HL-60/S4 treated with phorbol 12-myristate 13-acetate at 8.2 ng/mL for 4 days and 3 days (cell line): ENCODE measurements around the gene OR51I2.

ENCODE experiments used
- in situ Hi-C: fragments of 300-500 bp; cut with MboI; formaldehyde crosslinking; loops from 2 replicates; pipeline ENCODE4 v1.15.0; 2022; ENCODE audit warnings: low sequenced_read_pairs

OR51I2 gene

DNA sequence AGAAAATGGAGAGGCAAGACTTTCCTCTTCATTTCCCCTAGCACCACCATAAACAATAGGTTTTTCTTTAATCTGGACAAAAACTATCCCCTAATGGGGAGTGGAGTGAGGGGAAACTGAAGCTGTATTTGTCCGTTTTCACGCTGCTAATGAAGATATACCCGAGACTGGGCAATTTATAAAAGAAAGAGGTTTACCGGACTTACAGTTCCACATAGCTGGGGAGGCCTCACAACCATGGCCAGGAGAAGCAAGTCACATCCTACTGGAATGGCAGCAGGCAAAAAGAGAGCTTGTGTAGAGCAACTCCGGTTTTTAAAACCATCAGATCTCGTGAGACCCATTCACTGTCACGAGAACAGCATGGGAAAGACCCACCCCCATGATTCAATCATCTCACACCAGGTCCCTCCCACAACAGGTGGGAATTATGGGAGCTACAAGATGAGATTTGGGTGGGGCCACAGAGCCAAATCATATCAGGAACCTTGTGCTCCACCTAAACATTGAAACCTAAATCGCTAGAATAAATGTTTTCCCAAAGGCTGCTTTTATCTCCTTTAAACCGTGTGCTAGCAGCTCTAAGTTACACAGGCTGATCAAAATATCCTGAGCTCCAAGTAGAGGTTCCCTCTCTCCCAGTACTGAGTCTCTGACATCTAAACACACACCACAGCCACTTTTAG lies 56.4 kb downstream of the OR51I2 start:
- in situ Hi-C loops, result no loop called here
